ENCODE measurements around the gene LY6G6D.
A peak's percentile ranks its signal among the peaks of the same experiment; 100 is the strongest.

LY6G6D gene

DNA sequence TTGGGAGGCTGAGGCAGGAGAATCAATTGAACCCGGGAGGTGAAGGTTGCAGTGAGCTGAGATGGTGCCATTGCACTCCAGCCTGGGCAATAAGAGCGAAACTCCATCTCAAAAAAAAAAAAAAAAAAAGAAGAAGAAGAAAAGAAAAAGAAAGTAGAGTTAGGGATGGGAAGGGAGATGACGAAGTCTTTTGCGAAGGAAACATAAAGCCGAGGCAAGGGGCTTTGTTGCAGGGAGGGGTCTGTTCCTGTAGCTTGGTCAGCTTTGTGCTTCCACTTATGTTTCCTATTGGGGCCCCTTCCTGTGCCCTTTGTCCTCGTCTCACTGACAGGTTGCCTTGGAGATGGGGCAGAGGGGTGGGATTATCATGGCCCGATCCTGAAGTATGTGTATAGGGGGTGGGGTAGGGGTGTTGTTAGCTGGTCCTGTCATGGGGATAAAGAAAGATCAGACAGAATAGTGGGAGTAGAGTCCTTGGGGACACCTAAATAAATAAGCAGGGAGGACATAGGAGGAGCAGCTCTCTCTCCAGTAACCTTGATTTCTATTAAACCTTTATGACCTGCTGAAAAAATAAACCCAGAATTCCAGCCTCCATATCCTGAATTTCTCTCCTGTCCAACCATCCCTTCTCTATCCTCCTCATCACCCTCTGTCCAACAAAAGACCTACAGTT is 22.3 kb downstream of the LY6G6D start:
- TF ChIP-seq, protein P1, sequence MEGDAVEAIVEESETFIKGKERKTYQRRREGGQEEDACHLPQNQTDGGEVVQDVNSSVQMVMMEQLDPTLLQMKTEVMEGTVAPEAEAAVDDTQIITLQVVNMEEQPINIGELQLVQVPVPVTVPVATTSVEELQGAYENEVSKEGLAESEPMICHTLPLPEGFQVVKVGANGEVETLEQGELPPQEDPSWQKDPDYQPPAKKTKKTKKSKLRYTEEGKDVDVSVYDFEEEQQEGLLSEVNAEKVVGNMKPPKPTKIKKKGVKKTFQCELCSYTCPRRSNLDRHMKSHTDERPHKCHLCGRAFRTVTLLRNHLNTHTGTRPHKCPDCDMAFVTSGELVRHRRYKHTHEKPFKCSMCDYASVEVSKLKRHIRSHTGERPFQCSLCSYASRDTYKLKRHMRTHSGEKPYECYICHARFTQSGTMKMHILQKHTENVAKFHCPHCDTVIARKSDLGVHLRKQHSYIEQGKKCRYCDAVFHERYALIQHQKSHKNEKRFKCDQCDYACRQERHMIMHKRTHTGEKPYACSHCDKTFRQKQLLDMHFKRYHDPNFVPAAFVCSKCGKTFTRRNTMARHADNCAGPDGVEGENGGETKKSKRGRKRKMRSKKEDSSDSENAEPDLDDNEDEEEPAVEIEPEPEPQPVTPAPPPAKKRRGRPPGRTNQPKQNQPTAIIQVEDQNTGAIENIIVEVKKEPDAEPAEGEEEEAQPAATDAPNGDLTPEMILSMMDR (IDR thresholded peaks at IDR 0.05; ENCODE audit: insufficient read depth, missing control alignments), result no peak
- DNase-seq (ENCODE audit: insufficient read length, low spot score) (no peak), FAIRE-seq (no peak)

DNA sequence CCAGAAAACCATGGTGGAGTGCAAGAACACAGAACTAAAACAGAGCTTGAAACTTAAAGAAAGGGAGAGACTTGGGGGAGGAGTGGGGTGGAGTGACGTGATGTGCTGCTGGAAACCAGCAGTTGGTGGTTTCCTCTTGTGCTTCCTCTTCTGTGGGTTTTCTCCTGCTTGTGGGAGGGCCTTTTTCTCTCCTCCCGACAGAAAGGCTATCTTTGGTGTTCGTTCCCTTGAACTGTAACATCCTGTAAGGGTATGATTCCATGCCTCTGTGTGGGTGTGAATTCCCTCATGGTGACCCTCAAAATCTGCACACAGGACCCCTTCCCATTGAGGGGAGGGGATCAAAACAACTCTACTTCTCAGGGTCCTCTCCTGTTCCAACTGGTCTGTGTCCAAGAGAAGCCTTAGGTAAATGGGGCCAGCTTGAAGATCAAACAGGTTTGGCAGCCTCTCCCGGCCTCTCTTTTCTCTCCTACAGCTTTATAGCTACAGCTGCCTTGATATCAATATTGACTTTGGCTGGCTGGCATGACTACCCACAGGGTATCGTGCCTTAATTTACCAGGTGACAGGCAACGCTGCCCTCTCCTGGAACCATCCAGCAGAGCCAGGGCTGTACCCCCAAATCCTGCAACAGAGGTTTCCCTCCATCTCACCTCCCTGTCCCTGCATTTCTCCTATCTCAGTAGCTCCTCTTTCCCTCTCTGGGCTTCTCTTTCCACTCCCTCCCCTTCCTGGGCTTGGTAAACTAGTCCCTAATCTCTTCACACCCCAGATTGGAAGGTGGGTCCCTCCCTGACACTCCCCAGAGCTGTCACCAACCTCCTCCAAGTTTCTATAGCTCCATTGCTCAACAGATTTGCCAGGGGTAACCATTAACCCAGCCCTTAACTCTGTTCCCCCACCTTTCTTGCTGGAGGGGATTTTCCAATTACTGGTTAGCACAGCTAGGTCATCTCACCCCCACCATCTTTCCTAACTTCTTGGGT is 23.1 kb downstream of the LY6G6D start:
- TF ChIP-seq, protein P1 (IDR thresholded peaks at IDR 0.05; ENCODE audit: insufficient read depth, missing control alignments), result peak; percentile 21
- FAIRE-seq, result no peak

DNA sequence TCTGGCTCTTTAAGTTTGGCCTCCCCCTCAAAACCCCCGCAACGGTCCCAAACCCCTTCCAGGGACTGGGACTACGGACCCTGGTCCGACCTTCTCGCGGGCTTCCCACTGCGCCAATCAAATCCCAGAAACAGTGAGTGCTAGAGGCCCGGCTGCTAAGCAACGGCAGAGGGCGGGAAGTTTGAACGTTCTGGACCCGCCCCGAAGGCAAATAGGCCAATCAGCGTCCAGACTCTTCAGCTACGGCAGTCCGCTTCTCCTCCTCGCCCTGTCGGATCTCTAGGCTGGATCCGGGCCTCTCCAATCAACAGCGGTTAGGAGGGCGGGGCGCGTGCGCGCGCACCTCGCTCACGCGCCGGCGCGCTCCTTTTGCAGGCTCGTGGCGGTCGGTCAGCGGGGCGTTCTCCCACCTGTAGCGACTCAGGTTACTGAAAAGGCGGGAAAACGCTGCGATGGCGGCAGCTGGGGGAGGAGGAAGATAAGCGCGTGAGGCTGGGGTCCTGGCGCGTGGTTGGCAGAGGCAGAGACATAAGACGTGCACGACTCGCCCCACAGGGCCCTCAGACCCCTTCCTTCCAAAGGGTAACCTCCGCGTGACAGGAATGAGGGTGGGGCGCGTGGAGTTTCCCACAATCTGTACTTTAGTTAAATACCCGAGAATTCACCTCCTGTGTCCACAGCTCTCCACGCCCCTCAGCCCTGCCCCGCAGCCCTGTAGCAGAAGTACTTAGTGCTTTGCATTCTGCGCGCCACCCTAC is 24.7 kb downstream of the LY6G6D start, which contains the start of gene MSH5:
Gene MSH5 (plus strand): TSS at position 367 of the 758 bp plus-strand sequence. CDS start 462 bp downstream, outside the sequence.
- TF ChIP-seq, protein P1 (IDR thresholded peaks at IDR 0.05; ENCODE audit: insufficient read depth, missing control alignments), result no peak
- FAIRE-seq (no peak), DNase-seq (ENCODE audit: insufficient read length, low spot score) (peak; percentile 96)

More for the DNA sequence above, 23.1 kb downstream of the LY6G6D start:
- DNase-seq (ENCODE audit: insufficient read length, low spot score), result no peak

DNA sequence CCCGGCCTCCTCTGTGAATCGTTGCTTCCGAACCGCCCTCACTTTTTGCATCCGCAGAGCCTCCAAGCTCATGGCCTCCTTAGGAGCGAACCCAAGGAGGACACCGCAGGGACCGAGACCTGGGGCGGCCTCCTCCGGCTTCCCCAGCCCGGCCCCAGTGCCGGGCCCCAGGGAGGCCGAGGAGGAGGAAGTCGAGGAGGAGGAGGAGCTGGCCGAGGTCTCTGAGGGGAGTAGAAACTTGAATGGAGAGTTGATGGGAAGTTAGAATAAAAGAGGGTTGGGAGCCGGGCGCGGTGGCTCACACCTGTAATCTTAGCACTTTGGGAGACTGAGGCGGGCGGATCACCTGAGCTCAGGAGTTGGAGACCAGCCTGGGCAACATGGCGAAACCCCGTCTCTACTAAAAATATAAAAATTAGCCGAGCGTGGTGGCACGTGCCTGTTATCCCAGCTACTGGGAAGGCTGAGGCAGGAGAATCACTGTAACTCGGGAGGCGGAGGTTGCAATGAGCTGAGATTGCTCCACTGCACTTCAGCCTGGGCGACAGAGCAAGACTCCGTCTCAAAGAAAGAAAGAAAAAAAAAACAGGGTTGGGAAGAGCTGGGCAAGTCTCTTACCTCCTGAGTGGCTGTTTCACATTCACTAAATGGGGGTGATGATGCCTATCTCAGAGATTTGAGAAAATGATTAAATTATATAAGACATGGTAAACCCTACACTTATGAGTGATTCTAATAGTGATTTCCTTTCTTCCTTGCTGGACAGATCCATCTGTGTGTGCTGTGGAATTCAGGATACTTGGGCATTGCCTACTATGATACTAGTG is 25.5 kb downstream of the LY6G6D start:
- FAIRE-seq, result no peak
- DNase-seq (ENCODE audit: insufficient read length, low spot score), result no peak

DNA sequence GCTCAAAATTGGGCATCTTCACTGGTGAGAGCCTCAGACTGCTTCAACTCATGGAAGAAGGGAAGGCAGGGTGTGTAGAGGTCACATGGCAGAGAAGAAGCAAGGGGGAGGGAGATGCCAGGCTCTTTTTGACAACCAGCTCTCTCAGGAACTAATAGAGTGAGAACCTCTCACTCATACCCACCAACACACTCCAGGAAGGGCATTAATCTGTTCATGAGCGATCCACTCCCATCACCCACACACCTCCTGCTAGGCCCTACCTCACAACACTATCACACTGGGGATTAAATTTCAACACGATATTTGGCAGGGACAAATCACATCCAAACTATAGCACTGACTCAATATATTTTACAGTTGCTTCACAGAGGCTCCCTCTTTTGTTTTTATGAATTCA is 26.7 kb downstream of the LY6G6D start:
- TF ChIP-seq, protein P1 (IDR thresholded peaks at IDR 0.05; ENCODE audit: insufficient read depth, missing control alignments), result no peak
- no peak for FAIRE-seq
- no peak for DNase-seq (ENCODE audit: insufficient read length, low spot score)

More for the DNA sequence above, 25.5 kb downstream of the LY6G6D start:
- TF ChIP-seq, protein P1 (IDR thresholded peaks at IDR 0.05; ENCODE audit: insufficient read depth, missing control alignments), result no peak

DNA sequence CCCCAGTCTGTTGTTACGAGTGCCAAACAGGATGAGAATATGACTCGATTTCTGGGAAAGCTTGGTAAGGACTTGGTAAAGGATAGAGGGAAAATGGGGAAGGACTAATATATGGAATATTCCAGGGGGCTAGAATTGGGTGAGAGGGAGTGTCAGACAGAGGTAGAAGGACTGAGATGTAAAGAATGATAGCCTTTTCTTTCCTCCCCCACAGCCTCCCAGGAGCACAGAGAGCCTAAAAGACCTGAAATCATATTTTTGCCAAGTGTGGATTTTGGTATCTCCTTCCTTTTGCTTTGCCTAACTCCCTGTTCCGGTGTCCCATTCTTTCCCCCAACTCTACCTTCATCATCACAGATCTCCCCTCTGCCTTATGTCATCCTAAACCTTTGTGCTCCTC is 27.7 kb downstream of the LY6G6D start:
- DNase-seq (ENCODE audit: insufficient read length, low spot score), result no peak
- no peak for FAIRE-seq

More for the DNA sequence above, 27.7 kb downstream of the LY6G6D start:
- TF ChIP-seq, protein P1 (IDR thresholded peaks at IDR 0.05; ENCODE audit: insufficient read depth, missing control alignments), result no peak

Data from D721Med (cell line).